Endothelial cell of umbilical vein (primary cell): ENCODE measurements around the gene DPP3. TPM values are rescaled to one million over a fixed set of nuclear protein-coding genes. Genes with fewer than 3 reads are reported as not detected.

Source experiments
- BruUV-seq: library from RNA; stranded (reverse); fragments of 400-500 nt; replicated peaks from 2 replicates; lab custom pipeline; 2021; lab: Mats Ljungman, UMichigan
- CTCF ChIA-PET: fragments of 300-600, 350-600 bp; sonication (Branson Sonifier 250); formaldehyde crosslinking; loops from one replicate; lab custom pipeline; 2021; ENCODE audit warnings: antibody characterized with exemption, inconsistent platforms; lab: Charles Lee
- POLR2A ChIA-PET: fragments of 300-600, 350-600 bp; sonication (Branson Sonifier 250); formaldehyde crosslinking; loops from one replicate; lab custom pipeline; 2021; ENCODE audit warnings: antibody characterized with exemption, inconsistent platforms; lab: Charles Lee
- DNase-seq: peaks from one replicate; pipeline ENCODE4 v3.0.0-alpha.2; 2011; ENCODE audit warnings: low read depth, low spot score
- FAIRE-seq: peaks from 2 replicates; lab custom pipeline; 2011; peaks lifted over from hg19 to GRCh38; lab: Jason Lieb, UNC
- H2AFZ ChIP-seq: 2 replicates; pipeline ENCODE4 v1.6.0; 2012; ENCODE audit warnings: low read depth, low read length, control low read depth, inconsistent platforms
- H3K27ac ChIP-seq: 2 replicates; pipeline ENCODE4 v1.5.1; 2011; ENCODE audit warnings: low read depth, mild to moderate bottlenecking, control low read depth, low read length, moderate library complexity; ENCODE audit not compliant: insufficient read depth
- H3K27me3 ChIP-seq, 2 experiments: 2 replicates each; pipeline versions ENCODE4 v1.6.0 to v1.6.1; 2011; ENCODE audit warnings: low read length in 2 of 2, mixed read lengths in 1 of 2; ENCODE audit not compliant: control insufficient read depth in 2 of 2, insufficient read depth in 2 of 2
- H3K36me3 ChIP-seq, 2 experiments: 2 replicates in 1 of 2; 3 replicates in 1 of 2; pipeline ENCODE4 v1.5.1; 2011; ENCODE audit warnings: low read length in 2 of 2, mild to moderate bottlenecking in 1 of 2, moderate library complexity in 1 of 2; ENCODE audit not compliant: control insufficient read depth in 2 of 2, insufficient read depth in 2 of 2; ENCODE audit errors: extremely low read depth in 1 of 2
- H3K4me1 ChIP-seq: 3 replicates; pipeline ENCODE4 v1.5.1; 2011; ENCODE audit warnings: mild to moderate bottlenecking, low read length; ENCODE audit not compliant: control insufficient read depth, insufficient read depth; ENCODE audit errors: extremely low read depth
- H3K4me2 ChIP-seq: 2 replicates; pipeline ENCODE4 v1.6.1; 2011; ENCODE audit warnings: low read length, control low read depth, mixed read lengths; ENCODE audit not compliant: insufficient read depth
- H3K4me3 ChIP-seq, 3 experiments: fragments of 200-600 bp in 1 of 3; sonication (generic), shearing (Covaris generic) in 1 of 3; replicated peaks in 1 of 3; 2 replicates each; pipeline ENCODE4 v1.5.1; 2011 to 2016; ENCODE audit warnings: control low read depth in 3 of 3, low read length in 3 of 3, mild to moderate bottlenecking in 2 of 3, inconsistent platforms in 1 of 3, low read depth in 1 of 3, moderate library complexity in 1 of 3; ENCODE audit not compliant: insufficient read depth in 1 of 3
- H3K79me2 ChIP-seq: 2 replicates; pipeline ENCODE4 v1.6.0; 2012; ENCODE audit warnings: low read length, inconsistent platforms; ENCODE audit not compliant: control insufficient read depth, insufficient read depth
- H3K9ac ChIP-seq: replicated peaks from 2 replicates; pipeline ENCODE3; 2011; ENCODE audit warnings: low read length, control low read depth; ENCODE audit not compliant: insufficient read depth; ENCODE audit errors: extremely low read depth
- H3K9me1 ChIP-seq: replicated peaks from 3 replicates; pipeline ENCODE4 v1.6.0; 2011; ENCODE audit warnings: mild to moderate bottlenecking, low read length; ENCODE audit not compliant: control insufficient read depth, insufficient read depth; ENCODE audit errors: extremely low read depth
- H3K9me3 ChIP-seq: replicated peaks from 2 replicates; pipeline ENCODE4 v1.5.1; 2012; ENCODE audit warnings: low read length, inconsistent platforms; ENCODE audit not compliant: control insufficient read depth, insufficient read depth
- H4K20me1 ChIP-seq: replicated peaks from 2 replicates; pipeline ENCODE3; 2011; ENCODE audit warnings: mild to moderate bottlenecking, low read length; ENCODE audit not compliant: control insufficient read depth, insufficient read depth; ENCODE audit errors: extremely low read depth
- CTCF ChIP-seq, 2 donors: IDR thresholded peaks; 1 replicate in 1 of 2; 2 replicates in 1 of 2; pipeline ENCODE4 v1.5.1; 2011; ENCODE audit warnings: low read length in 2 of 2, mild to moderate bottlenecking in 2 of 2, moderate library complexity in 2 of 2, control low read depth in 1 of 2, inconsistent platforms in 1 of 2, low read depth in 1 of 2; ENCODE audit not compliant: insufficient read depth in 1 of 2; ENCODE audit errors: extremely low read depth in 1 of 2
- EZH2 ChIP-seq: IDR thresholded peaks from 2 replicates; pipeline ENCODE4 v1.6.1; 2012; ENCODE audit warnings: borderline replicate concordance, low read depth, mild to moderate bottlenecking, moderate library complexity, low read length, inconsistent platforms; ENCODE audit not compliant: severe bottlenecking
- FOS ChIP-seq: IDR thresholded peaks from 2 replicates; pipeline ENCODE4 v1.6.1; 2011; ENCODE audit warnings: mild to moderate bottlenecking, low read length, moderate library complexity, borderline replicate concordance; ENCODE audit not compliant: insufficient read depth
- GATA2 ChIP-seq: IDR thresholded peaks from 2 replicates; pipeline ENCODE4 v1.7.0; 2011; ENCODE audit warnings: low read depth, mild to moderate bottlenecking, moderate library complexity, mixed read lengths, low read length; ENCODE audit not compliant: insufficient read length, insufficient read depth
- JUN ChIP-seq: IDR thresholded peaks from 2 replicates; pipeline ENCODE4 v1.6.1; 2011; ENCODE audit warnings: borderline replicate concordance, low read depth; ENCODE audit not compliant: insufficient read length, insufficient read depth
- MAX ChIP-seq: IDR thresholded peaks from 2 replicates; pipeline ENCODE4 v1.6.1; 2011; ENCODE audit not compliant: insufficient read depth, insufficient read length
- MYC ChIP-seq: IDR thresholded peaks from one replicate; pipeline ENCODE4 v1.6.1; 2011; ENCODE audit warnings: mild to moderate bottlenecking, low read depth, low read length
- POLR2A ChIP-seq: IDR thresholded peaks from 2 replicates; pipeline ENCODE4 v1.6.1; 2012; ENCODE audit warnings: low read depth, mild to moderate bottlenecking, control low read depth, low read length
- POLR2AphosphoS5 ChIP-seq: IDR thresholded peaks from 2 replicates; pipeline ENCODE4 v1.6.1; 2012; ENCODE audit warnings: low read depth, mild to moderate bottlenecking, control low read depth, low read length, moderate library complexity; ENCODE audit not compliant: insufficient read depth
- dilution Hi-C: fragments of 300-500 bp; cut with MboI; formaldehyde crosslinking; loops from one replicate; pipeline ENCODE4 v1.15.0; 2019; ENCODE audit warnings: low sequenced_read_pairs; ENCODE audit not compliant: extremely low pct_ligation_motif_present
- intact Hi-C: fragments of 100-400 bp; cut with micrococcal nuclease; formaldehyde crosslinking; loops from one replicate; pipeline ENCODE4 v1.10.0; 2022
- polyA plus RNA-seq, 4 experiments: library from polyadenylated mRNA; depleted of rRNA in 3 of 4; stranded (reverse) in 3 of 4; unstranded in 1 of 4; fragments of >200 nt; gene quantifications; 2 replicates each; pipeline versions ENCODE4 v1.2.1 to v1.2.3, GENCODE V29; 2011 to 2012; ENCODE audit warnings: missing spikeins in 1 of 4
- total RNA-seq: library from RNA; stranded (reverse); gene quantifications from 2 replicates; pipeline ENCODE4 v1.2.3, GENCODE V29; 2021

Gene DPP3
- total and polyA plus RNA-seq, 2 donors (not counting 3 experiments of a cell fraction or from before 2014, with no cell fraction given), result 46.4 to 50.4 TPM

- H3K27ac ChIP-seq, result no peak overlapping the region
- H3K4me2 ChIP-seq, result no peak overlapping the region
- H3K79me2 ChIP-seq, result peaks cover 7% of the 10 kb centered on the region
- peaks cover 10% of the 10 kb centered on the region for H3K4me1 ChIP-seq
- ChIA-PET CTCF (interaction anchor here (1.0 kb wide), 1 partner anchor 8 kb away, joined by 4 read pairs; no protein-coding TSS in a partner anchor), POLR2A (no interaction called here)
- H3K9me1 ChIP-seq, result no peaks in the 10 kb centered on the region
- H3K4me3 ChIP-seq, result no peak overlapping the region
- H2AFZ ChIP-seq, result no peak overlapping the region
- dilution Hi-C loops (no loop called here), intact Hi-C loops (no loop called here)
- no peaks in the 10 kb centered on the region for H3K36me3 ChIP-seq
- H4K20me1 ChIP-seq, result no peaks in the 10 kb centered on the region
- H3K27me3 ChIP-seq, result no peaks in the 10 kb centered on the region
- no peak overlapping the region for H3K9ac ChIP-seq
- BruUV-seq, result no TSS peak
- DNase-seq (no peak), FAIRE-seq (no peak)
- no peaks in the 10 kb centered on the region for H3K9me3 ChIP-seq
- TF ChIP-seq GATA2 (no peak), EZH2 (no peak), POLR2A (no peak), FOS (no peak), POLR2AphosphoS5 (no peak), JUN (no peak), MYC (no peak), CTCF (IDR thresholded peaks at IDR 0.05; ENCODE audit: extremely low read depth in 1 of 2, insufficient read depth in 1 of 2, low read depth in 1 of 2, low read length in 2 of 2) (no peak), MAX (no peak)
Observed at GRCh38 chr11:66476841-66477251, 3.4 kb upstream of the DPP3 start.
